GM19324 (cell line): ENCODE data around the gene CCDC85C.
"Not testable (repeated sequence)": the region's sequence is repeated elsewhere in the genome, so short reads cannot be mapped to it uniquely, and the experiment has no call there.

ENCODE experiments used
- ATAC-seq: cut with Tn5 transposase; IDR thresholded peaks from one replicate; pipeline ENCODE4 v1.9.1; 2021; ENCODE audit warnings: mild to moderate bottlenecking, moderate library complexity; ENCODE audit not compliant: unreplicated experiment, low FRiP score

The CCDC85C gene

GRCh38 chr14:99603471-99604277, at the start of gene CCDC85C:
CCDC85C (minus strand) TSS chr14:99604207; CDS start chr14:99603959, 248 bp downstream.
- ATAC-seq, result no peak

- ATAC-seq, result no peak
These were observed 48.1 kb upstream of the CCDC85C start for GRCh38 chr14:99651953-99652746.

DNA sequence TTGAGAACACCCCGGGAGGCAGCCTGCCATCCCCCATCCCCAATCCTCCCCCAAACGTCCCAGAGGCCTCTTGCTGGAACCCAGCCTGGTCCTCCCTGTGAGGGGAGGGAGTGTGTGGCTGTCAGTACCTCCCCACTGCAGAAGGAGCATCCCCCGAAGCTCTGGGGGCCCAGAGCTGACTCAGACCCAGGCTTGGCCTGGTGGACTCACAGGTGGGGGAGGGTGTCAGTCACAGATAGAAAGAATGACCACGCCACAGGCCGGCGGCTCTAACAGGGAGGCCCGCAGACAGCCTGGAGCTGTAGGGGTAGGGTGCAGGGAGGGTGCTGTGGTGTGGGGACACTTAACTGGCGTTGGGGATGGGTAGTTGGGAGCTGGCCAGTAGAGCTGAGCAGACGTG, 46.2 kb upstream of the CCDC85C start:
- ATAC-seq, result no peak

GRCh38 chr14:99649643-99650042, 45.6 kb upstream of the CCDC85C start:
- ATAC-seq, result no peak

GRCh38 chr14:99649219-99649618, 45.2 kb upstream of the CCDC85C start:
- ATAC-seq, result no peak

DNA sequence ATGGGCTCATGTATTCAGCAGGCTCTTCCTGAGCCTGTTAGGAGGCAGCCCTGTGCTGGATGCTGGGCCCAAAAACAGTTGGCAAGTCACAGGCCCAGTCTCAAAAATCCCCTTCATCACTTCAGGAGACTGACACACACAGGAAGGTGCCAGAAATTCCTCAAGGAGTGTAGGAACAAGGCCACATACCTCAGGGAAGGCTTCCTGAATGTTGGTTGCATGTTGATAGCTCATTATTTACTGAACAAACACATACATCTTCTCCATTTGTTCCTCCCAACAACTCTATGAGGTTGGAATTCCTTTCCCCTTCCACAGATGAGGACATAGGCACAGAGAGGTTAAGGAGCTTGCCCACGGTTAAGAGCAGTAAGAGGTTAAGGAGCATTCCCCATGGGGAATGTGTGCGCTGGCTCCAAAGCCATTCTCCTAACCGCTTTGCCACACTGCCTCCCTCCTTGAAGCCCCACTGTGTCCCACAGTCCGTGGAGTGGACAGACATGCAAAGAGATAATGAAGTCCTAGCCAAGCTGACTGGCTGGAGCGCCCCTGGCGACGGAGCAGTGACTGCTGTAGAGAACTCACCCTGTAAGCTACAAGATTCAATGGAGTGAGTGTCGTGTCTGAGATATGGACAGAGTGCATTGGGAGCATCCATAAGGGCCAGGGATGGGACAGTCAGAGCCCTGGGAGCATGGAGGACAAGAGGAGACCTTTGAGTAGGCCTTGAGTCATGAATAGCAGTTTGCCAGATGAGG, 44.2 kb upstream of the CCDC85C start:
- no peak for ATAC-seq

DNA sequence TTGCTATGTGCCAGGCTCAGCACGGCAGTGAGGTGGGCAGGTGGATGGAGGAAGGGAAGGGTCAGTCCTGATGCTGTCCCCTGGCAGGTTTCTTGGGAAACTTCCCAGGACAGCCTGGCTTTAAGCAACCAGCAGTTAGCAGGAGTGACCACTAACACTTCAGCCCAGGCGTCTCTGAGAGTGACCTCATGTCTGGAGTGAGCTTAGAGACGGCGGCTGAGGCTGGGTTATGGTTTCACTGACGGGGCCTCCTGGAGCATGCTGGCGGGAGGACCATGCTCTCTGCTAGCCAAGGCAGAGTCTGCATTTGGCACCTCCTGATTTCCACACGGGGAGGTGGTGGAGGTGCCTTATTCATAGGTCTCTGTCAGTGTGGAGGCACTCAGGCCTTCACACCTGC, 43.4 kb upstream of the CCDC85C start:
- ATAC-seq, result no peak

DNA sequence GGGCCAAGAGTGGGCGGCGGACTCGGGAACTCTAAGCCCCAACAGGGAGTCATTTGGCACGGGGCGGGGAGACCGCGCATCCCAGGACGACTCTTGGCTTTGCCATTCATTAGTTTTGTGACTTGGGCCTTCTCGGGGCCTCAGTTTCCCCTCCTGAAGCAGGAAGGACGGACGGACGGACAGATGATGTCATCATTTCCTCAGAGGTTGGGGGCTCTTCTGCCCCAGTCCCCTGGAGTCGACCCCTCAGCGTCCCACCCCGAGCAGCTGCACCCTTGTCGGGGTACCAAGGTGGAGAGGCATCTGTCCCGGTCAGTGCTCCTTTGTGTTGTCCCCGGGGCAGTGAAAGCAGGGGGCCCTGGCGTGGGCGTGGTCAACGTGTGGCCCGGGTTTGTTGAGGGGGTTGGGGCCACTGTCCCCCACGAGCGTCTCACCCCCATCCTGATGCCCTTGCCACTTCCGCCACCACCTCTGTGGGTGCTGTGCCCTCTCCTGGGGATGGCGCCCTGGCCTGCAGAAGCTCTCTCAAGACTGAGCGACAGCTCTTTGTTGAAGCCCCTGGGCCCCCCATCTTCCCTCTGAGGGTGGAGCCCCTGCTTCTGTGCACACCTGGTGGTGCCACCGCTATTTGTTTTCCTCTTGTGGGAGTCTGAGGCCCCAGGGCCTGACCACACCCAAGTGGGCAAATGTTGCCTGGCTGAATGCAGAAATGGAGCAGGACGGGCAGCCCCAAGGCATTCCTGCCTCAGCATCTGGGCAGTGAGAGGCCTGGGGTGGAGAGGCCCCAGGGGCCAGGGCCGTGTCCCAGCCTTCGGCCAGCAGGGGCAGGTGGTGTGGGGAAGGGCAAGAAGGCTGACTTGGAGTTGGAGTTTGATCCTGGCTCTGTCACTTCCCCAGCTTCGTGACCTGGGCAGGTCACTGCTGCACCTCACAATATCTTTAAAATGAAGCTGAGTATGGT, 41.8 kb upstream of the CCDC85C start:
- ATAC-seq, result no peak

DNA sequence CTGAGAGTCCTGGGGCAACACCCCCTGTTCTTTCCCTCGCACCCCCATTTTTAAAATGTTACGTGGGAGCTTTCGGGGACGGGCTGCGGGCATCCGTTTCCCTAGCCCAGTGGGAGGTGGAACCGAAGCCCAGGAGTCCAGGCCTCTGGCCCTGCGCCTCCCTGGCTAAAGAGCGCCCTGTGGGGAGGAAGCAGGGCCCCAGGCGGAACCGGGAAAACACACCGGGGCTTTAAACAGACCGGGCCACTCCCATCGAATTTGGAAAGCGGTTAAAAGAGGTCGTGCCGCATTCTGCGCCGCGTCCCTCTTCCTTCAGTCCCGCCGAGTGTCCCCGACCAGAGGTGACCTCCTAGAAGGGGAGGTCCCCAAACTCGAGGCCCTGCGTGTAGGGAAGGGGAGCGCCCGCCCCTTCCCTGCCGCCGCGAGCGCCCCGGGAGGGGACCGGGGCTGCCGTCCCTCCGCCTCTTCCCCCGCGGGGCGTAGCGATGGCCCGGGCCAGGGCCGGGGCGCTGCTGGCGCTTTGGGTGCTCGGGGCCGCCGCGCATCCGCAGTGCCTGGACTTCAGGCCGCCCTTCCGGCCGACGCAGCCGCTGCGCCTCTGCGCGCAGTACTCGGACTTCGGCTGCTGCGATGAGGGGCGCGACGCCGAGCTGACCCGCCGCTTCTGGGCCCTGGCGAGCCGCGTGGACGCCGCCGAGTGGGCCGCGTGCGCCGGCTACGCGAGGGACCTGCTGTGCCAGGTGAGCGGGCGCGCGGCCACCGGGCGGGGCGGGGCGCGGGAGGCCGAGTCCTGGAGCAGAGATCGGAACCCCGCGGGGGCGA, 40.9 kb upstream of the CCDC85C start, which contains the start of gene HHIPL1:
Gene HHIPL1 (plus strand): TSS at position 407 of the 822 bp plus-strand sequence. CDS start 79 bp downstream, at position 486.
- no peak for ATAC-seq

DNA sequence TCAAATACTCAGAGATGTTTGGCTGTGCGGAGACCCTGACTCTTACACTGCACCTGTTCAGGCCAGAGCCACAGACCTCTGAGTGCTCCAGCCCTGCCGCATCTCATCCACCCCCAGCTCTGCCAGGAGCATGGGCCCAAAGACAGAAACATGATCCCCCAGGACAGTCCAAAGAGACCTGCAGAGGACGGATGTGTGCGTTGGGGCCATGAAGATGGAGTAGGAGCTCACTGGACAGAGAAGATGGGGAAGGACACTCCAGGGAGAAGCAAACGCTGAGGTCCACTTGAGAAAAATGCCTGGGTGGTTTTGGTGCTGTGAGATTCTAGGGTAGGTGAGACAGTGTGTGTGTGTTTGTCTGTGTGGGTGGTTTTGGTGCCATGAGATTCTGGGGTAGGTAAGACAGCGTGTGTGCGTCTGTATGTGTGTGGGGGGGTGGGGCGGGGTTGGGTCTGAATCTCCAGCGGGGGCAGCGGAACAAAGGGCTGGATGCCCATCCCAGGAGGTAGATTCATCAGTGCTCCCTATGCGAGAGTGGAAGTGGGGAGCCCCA, 40.1 kb upstream of the CCDC85C start:
- no peak for ATAC-seq

- ATAC-seq, result no peak
These were observed 39.3 kb upstream of the CCDC85C start for GRCh38 chr14:99643343-99643742.

DNA sequence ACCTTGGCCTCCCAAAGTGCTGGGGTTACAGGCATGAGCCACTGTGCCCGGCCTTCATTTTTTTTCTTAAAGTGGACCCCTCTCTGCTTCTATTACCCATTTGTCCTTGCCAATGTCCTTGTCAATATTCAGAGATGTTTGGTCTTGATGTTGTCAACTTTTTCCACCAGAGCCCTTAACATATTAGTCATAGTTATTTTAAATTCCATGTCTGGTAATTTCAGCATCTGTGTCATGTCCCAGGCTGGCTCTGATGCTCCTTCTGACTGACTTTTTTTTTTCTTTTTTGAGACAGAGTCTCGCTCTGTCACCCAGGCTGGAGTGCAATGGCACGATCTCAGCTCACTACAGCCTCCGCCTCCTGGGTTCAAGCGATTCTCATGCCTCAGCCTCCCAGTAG, 38.8 kb upstream of the CCDC85C start:
- not testable (repeated sequence) for ATAC-seq

DNA sequence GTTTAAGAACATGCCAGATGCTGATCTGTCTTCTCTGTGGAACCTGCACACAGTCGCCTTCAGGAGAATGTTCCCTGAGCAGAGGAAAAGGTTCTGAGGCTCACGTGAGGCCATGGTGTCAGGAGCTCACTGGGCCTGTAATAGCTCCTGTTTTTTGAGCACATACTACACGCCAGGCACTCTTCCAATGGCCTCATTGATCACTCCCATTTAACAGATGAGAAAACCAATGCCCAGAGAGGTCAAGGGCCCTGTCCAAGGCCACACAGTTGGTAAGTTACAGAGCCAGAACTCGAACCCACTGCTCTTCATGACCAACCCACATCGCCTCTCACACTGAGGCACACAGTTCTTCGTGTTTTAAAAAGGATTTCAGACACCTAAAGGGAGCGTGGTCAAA, 33.6 kb upstream of the CCDC85C start:
- no peak for ATAC-seq

DNA sequence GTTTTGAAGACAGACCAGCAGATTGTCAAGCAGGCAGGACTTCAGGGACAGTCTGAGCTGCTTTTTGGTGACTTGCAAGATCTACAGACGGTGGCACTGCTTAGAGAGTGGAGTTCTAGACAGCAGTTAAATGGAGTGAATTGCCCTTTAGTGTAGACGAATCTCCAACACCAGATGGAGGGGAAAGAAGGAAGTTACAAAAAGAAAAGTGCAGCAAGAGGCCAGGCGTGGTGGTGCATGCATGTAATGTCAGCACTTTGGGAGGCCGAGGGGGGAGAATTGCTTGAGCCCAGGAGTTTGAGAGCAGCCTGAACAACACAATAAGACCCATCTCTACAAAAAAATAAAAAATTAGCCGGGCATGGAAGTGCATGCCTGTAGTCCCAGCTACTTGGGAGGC, 32.5 kb upstream of the CCDC85C start:
- no peak for ATAC-seq

DNA sequence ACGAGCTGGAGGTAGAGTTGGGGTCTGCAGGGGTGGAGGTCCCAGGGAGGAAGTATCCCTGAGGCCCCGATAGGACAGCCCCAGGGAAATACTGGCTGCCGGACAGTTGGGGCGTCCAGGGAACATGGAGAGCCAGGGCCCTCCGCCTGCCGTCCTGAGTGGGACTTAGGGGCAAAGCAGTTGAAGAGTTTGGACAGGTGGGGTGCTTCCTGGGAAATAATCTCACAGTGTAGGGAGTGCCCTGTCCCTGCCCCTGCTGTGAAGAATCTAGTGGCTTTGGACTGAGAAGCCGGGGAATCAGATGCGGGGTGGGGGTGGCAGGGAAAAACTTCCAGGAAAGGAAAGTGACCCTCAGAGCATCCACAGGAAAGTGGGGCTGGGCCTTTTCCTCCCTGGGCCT, 31.1 kb upstream of the CCDC85C start:
- ATAC-seq, result no peak

GRCh38 chr14:99634443-99634842, 30.4 kb upstream of the CCDC85C start:
- no peak for ATAC-seq

GRCh38 chr14:99633918-99634317, 29.9 kb upstream of the CCDC85C start:
- ATAC-seq, result no peak

- ATAC-seq, result no peak
These were observed 29.1 kb upstream of the CCDC85C start for GRCh38 chr14:99633141-99633540.
